ENCODE measurements around the gene STAT4. TPM values are rescaled to one million over a fixed set of nuclear protein-coding genes. Genes with fewer than 3 reads are reported as not detected.

Gene STAT4
- total RNA-seq, 1 donor from 2014 or later, result 37.8 TPM

DNA sequence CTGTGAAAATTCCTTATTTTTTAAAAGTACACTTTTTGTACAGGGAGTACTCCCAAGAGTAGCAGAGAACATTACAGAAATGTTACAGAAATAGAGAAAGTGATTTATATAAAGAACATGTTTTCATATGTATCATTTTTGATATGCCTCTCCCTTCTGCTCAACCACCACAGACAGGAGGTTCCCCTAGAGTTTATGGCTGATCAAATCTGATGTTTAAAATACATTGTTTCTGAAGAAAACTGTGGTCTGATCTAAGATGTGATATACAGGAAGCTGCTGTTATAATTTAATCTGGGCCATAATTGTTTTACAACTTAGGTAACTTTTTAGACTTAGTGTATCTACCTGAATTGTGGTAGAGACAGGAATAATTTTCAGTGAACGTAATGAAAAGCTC lies 37.0 kb downstream of the STAT4 start:
- intact Hi-C loops (cut with DNase I), result no loop called here
- no peak for DNase-seq (ENCODE audit: low spot score)

DNA sequence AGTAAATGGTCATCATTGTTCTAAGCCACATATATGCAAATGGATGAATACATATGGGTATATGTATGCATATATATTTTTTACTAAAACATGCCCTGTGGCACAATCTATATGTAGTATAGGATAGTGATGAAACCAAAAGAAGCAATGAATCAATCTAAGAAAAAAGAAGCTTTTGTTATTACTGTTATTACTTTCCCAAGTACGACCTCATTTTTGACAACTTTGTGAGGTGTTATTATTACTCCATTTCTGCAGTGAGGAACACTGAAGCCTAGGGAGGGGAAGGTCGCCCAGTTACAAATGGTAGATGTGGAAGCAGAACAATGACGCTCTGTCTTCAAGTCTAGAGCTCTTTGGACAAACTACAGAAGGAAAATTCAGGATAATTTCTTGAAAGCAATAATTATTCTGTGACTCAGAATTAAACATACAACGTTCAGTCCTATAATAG lies 38.3 kb downstream of the STAT4 start:
- intact Hi-C loops (cut with DNase I), result no loop called here
- DNase-seq (ENCODE audit: low spot score), result no peak

DNA sequence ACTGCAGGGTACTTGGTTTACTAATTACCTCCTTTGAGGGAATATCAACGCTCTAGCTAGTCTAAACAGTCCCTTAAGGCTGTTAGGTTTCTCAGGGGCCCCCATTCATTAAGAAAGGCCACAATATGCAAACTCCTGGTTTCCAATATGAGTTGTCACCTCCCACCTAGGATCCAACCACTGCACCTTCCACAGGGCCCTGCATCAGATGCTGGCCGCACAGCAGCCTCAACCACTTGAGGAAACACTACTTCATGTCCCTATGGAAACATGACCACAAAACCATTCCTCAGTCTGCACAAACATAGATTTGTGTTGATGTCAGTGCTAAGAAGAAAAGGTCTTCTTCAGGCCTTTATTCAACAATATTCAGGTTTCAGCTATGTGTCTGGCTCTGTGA lies 40.9 kb downstream of the STAT4 start:
- intact Hi-C loops (cut with DNase I), result no loop called here
- DNase-seq (ENCODE audit: low spot score), result no peak

DNA sequence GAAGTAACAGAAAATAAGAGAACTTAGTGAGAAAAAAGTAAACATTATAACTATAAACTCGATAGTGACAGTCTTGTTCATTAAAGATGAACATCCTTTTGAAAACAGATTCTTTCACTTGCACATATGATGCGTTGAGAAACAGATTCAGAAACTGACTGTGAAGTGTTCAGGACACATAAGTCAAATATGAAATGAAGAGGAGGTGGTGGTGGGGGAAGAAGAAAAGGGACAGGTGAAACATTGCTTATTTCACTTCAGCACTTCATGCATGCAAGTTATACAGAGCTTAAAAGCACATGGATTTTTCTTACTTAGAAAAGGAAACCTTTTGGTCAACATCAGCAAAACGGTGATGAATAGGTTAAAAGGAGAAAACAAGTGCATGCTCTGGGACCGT lies 42.5 kb downstream of the STAT4 start:
- intact Hi-C loops (cut with DNase I), result no loop called here
- DNase-seq (ENCODE audit: low spot score), result no peak

DNA sequence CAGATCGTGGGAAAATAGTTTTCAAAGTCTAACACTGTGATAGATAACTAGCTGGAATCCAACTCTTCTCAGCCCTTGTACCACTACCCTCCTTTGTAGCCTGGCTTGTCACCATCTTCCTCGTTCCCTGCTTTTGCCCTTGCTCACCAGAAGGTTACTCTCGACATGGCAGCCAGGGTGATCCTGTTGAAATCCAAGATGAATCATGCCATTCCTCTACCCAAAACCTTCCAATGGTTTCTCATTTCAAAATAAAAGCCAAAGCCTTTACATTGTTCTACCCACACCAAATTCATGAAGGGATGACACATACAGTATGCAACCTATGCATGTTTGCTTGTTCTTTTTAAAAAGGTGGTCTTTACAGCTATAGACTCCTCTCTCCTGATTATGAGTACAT lies 45.7 kb downstream of the STAT4 start:
- intact Hi-C loops (cut with DNase I), result no loop called here
- DNase-seq (ENCODE audit: low spot score), result no peak

DNA sequence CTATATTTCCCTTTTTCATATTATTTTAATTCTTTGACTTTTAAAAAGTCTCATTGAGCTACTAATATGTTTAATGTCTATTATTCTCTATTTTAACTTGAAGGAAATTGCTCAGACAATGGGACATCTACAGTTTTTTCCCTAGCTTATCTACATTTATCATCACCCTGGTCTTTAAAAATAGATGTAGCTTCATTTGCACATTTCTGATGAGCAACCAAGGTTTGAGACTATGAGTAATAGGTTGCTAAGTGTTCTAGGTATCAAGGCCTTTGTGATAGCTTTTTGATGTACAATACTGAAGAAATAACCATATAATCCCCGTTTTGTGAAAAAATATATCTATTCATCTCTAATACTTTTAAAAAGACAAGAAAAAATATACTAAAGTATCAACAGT lies 47.0 kb downstream of the STAT4 start:
- intact Hi-C loops (cut with DNase I), result no loop called here
- no peak for DNase-seq (ENCODE audit: low spot score)

DNA sequence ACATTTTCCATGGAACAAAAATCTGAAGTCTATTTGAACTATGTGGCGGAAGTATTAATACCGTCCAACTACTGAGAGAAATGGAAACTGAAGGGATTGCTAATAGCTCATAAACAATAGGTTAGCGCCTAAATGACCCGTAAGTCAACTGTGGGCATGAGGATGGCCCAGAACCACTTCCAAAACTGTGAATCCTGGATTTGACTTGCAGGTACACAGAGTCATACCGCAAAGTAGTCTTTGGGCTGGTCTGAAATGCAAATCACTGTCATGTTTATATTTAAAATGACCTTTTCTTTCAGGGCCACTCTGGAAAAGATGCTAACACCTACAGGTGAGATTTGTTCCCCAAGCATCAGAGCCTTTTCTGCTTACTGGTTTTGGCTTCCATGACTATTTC lies 50.6 kb downstream of the STAT4 start:
- intact Hi-C loops (cut with DNase I), result no loop called here

DNA sequence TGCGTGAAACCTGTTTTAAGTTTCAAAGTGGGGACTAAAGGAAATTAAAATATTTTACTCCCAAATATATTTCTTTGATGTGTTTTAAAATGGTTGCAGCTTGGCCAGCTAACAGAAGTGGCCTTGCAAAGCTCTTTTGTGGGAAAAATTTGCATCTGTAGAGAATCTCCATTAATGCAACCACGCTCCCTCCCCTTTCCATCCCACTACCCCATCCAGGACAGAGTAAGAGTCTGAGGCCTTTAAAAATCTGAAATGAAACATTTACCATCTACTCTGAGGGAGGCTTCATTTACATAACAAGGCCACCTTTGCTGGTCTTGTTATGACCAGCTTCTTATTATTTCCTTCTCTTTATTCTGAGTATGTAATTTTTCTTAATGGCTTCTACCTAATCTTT lies 63.5 kb downstream of the STAT4 start:
- DNase-seq (ENCODE audit: low spot score), result no peak
- intact Hi-C loops (cut with DNase I), result no loop called here

More for the DNA sequence above, 50.6 kb downstream of the STAT4 start:
- no peak for DNase-seq (ENCODE audit: low spot score)

DNA sequence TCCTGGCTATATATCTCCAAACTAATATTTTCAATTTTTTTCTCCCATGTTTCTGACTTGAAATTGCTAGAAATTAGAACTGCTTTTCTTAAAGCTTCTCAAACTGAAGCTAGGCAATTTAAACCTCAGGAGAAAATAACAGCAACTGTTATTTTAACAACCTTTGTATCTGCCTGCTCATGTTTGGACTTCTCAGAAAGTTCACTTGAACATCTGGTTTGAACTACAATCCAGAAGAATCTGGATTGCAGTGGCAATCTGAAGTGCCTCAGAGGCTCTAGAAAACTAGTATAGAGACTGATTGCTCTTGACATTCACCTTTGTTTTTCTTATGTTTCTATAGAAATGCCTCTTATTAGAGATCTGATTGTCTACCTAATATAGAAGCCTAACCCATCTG lies 64.1 kb downstream of the STAT4 start:
- no peak for DNase-seq (ENCODE audit: low spot score)
- intact Hi-C loops (cut with DNase I), result no loop called here

DNA sequence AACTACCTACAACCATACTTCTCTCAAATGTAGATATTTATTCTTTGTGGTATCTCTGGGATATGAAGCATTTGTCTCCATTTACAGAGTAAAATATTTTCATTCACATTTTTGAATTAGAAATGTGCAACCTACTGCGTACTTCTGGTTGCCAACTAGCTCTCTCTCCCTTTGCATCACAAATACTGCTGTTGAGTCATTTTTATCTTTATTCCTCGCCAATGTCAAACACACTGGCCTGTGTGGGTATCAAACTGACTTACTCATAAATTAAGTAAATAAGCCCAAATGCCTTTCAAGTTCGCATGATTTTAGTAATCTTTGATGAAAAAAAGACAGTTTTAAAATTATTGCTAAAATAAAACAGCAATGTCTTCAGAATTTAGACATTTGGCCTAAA lies 67.3 kb downstream of the STAT4 start:
- no peak for DNase-seq (ENCODE audit: low spot score)

DNA sequence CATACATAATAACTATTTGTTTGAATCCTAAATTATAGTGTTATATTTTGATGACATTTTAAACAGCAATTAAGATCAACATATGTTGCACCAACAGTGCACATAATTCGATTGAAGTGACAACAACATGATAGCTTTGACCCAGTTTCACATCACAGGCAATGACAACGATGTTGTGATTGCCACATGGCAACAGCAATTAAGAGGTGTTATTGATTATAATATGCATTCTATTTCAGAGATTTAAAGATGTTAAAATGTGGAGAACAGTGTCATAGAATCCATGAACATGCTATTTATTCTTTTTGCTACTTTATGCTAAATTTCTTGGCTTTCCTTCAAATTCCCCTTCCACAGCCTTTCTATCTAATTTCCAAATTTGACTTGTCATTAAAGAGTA lies 68.5 kb downstream of the STAT4 start:
- intact Hi-C loops (cut with DNase I), result no loop called here

More for the DNA sequence above, 67.3 kb downstream of the STAT4 start:
- intact Hi-C loops (cut with DNase I), result no loop called here

DNA sequence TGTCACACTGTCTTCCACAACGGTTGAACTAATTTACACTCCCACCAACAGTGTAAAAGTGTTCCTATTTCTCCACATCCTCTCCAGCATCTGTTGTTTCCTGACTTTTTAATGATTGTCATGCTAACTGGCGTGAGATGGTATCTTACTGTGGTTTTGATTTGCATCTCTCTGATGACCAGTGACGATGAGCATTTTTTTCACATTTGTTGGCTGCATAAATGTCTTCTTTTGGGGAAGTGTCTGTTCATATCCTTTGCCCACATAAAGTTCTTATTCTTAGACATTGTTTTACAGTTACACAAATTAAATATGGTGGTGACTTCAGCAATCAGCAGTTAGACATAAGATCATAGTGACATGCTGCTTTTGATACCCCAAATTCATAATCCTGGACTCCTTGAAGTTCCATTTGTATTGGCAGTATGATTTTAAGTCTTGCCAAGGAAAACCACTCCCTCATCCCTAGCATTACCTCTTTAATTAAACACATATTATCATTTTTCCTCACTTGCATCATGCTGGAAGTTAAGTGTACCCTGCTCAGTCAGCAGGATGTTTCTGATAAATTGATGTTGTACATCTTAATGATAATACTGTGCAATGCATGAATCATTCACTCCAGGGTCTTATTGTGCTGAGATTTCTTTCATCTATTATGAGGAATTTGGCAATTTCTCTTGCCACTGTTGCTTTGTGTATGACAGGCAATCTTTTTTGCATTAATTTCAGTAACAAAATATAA lies 69.2 kb downstream of the STAT4 start:
- no peak for DNase-seq (ENCODE audit: low spot score)
- intact Hi-C loops (cut with DNase I), result no loop called here

More for the DNA sequence above, 68.5 kb downstream of the STAT4 start:
- no peak for DNase-seq (ENCODE audit: low spot score)

DNA sequence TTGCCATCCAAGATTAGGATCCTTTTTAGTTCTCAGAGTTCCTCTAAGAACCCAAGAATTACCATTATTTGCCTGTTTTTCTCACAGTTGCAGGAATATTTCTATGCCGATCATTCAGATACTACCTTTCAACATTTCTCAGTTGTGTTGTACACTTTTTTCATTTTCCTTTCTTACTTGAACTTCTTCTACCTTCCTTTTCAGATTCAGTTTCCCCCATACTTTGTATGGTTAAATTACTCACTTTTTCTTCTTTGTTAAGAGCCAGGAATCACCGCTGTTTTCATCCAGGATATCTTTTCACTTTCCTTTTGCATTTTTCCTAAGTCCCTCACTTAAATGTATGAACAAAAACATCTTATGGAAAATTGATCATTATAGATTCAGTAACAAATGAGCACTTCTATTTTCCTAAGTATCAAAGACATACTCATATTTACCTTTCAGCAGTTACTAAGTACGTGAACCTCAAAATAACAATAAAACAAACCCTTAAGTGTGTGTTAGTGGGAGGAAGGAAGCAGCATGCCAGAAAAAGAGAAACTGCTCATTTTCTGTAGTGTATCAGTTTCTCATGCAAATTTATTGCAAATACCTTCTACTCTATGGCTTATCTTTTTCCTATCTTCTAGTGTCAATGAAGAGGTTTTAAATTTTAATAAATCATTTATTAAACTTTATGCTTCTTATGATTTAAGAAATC lies 72.5 kb downstream of the STAT4 start:
- intact Hi-C loops (cut with DNase I), result no loop called here

DNA sequence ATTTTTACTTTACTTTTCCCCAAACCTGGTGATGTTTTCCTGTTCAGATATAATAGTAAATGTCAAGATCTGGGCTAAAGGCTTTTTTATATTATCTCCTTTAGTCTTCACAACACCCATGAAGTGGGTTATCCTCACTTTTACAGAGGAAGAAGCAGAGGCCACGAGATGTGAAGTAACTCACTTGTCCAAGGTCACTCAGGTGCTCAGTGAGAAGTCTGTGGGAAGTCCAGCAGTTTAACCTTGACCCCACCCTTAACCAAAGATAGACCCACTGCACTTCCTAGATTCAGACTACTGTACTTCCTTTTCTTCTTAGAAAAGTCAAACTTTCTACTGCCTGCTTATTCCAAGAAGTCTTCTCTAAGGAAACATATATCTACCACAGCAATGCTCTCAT lies 80.5 kb downstream of the STAT4 start:
- DNase-seq (ENCODE audit: low spot score), result no peak
- intact Hi-C loops (cut with DNase I), result no loop called here

More for the DNA sequence above, 72.5 kb downstream of the STAT4 start:
- no peak for DNase-seq (ENCODE audit: low spot score)

DNA sequence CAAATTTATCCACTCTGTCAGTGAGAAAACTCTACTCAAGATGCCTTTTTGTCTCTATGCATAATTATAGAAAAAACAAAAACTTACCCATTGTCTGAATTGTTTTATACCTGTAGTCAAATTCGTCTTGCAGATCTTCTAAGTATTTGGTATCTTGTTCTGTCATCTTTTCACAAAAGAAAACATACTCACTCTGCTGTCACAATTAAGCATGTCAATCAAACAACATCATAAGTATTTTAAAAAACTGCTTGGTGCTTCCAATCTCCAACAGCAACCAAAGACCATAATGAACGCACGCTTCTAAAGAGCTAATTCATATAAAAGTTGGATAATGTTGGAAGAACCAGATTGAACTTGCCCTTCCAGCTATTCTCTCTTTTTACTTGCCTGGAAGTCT lies 81.2 kb downstream of the STAT4 start:
- no peak for DNase-seq (ENCODE audit: low spot score)
- intact Hi-C loops (cut with DNase I), result no loop called here

DNA sequence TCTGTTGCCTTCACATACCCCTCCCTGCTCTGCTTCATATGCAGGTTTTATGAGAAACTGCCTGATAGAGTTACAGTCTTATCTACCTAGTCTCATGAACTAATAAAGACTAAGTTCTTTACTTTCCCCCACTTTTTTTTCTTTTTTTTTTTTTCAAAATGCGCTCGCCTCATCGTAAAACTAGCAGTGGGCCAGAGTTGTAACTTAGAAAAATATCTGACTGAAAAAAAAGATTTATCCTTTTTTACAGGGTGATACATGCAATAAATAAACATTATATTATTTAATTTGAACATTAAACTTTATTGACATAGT lies 83.9 kb downstream of the STAT4 start:
- intact Hi-C loops (cut with DNase I), result no loop called here
- no peak for DNase-seq (ENCODE audit: low spot score)

DNA sequence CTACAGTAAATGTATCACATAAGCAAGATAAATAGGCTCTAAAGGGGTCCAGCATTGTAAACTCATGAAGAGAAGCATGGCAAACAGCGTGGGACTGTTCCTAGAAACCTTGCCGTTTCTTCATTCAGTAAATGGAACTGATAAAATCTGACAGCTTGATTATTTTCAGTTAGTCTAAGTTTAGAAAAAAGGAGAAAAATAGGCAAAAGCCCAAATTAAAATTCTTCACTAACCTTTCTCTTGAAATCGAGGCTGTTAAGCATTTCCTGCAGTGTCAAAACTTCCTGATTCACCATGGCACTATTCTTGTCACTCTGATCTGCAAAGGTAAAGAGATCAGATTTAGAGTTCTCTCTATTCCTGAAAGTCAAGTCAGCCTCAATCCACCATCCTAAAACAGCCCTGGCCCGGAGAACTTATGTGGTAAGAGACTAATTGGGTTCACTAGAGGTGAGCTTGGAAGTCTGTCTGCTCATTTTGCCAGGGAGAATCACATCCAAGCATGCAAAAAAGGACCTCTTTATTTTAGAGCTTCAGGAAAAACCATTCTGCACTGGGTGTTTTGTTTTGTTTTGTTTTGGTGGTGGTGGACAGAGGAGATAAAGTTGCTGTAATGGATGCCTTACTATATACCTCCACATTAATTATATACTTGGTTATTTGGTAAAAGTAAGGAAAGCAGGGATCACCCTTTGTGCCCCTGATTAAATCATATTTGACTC lies 84.4 kb downstream of the STAT4 start:
- no peak for DNase-seq (ENCODE audit: low spot score)
- intact Hi-C loops (cut with DNase I), result no loop called here

DNA sequence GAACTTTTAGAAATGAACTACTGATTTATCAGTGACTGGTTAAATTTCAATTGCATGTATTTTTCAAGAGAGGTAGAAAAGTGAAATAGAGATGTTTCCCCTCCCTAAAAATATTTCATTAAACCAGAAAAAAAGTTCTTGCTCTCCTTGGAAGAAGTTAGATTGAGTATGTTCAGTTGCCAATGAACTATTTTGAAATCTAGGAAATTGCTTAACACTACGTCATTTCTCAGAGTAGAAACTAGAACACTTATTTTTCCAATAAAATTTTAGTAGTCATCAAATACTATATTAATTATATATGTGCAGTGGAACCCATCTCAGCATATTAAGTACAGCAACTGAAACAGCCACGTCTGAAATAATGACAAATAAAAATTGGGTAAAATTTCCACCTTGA lies 85.0 kb downstream of the STAT4 start:
- intact Hi-C loops (cut with DNase I), result no loop called here
- DNase-seq (ENCODE audit: low spot score), result no peak

DNA sequence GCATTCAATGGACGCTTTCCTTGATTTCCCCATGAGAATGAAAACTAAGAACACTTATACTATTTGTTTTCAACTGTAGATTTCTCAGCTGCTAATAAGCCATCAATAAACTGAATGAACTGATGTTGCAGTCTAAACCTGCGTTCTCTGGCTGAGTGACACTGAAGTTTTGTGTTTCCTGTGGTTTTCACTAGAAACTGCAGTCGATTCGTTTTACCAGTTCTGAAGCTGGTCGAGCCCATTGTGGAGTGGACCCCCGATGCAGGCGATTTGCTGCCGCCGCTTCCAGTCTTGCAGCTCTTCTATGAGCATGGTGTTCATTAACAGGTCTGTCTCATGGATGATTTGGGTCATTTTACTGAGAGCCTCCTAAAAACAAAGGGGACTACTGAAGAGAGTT lies 86.2 kb downstream of the STAT4 start:
- intact Hi-C loops (cut with DNase I), result no loop called here
- DNase-seq (ENCODE audit: low spot score), result no peak

DNA sequence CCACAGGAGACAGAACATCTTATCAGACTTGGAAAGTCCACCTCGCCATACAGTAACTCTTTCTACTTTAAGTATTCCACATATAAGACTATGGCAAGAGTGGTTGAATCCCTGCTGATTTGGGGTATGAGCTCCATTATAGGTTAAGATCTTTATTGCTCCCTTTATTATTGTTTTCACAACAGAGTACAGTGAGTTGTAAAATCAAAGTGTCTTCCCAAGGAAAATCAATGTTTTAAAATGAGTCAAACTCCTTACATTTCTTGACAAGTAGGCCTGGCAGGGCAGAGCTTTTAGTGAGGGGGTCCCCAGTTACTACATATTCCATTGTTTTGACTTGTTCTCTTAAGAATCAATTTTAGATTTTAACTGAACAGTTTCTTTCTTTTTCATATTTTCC lies 87.2 kb downstream of the STAT4 start:
- intact Hi-C loops (cut with DNase I), result no loop called here
- no peak for DNase-seq (ENCODE audit: low spot score)
